Measurements from ENCODE around the gene PDE2A.

DNA sequence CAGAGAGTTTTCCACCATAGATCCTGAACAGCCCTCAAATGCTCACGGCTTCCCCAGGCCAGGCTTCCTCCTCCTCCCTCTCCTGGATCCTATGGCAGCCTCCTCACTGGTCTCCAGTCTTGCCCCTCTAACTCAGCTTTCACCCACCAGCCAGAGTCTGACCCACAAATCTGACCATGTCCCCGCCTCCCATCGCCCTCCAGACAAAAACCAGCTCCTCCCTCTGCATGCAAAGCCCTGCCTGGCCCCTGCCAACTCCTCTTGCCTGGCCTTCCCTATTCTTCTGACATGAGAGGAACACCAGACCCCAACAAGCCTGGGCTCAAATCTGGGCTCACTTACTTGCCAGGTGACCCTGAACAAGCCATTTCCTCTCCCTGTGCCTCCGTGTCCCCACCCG is 32.4 kb upstream of the PDE2A start:
- TF ChIP-seq GATA2 (IDR thresholded peaks at IDR 0.05; ENCODE audit: low read depth, low read length) (no peak), GATA3 (IDR thresholded peaks at IDR 0.05; ENCODE audit: low read depth, low read length) (no peak)
